HG02588 (cell line): ENCODE results near the gene LY6G6D.
A peak's percentile ranks its signal among the peaks of the same experiment; 100 is the strongest.

Experiments
- ATAC-seq: cut with Tn5 transposase; IDR thresholded peaks from one replicate; pipeline ENCODE4 v1.9.1; 2021; ENCODE audit warnings: mild to moderate bottlenecking, moderate library complexity; ENCODE audit not compliant: unreplicated experiment

LY6G6D gene, protein sequence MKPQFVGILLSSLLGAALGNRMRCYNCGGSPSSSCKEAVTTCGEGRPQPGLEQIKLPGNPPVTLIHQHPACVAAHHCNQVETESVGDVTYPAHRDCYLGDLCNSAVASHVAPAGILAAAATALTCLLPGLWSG

DNA sequence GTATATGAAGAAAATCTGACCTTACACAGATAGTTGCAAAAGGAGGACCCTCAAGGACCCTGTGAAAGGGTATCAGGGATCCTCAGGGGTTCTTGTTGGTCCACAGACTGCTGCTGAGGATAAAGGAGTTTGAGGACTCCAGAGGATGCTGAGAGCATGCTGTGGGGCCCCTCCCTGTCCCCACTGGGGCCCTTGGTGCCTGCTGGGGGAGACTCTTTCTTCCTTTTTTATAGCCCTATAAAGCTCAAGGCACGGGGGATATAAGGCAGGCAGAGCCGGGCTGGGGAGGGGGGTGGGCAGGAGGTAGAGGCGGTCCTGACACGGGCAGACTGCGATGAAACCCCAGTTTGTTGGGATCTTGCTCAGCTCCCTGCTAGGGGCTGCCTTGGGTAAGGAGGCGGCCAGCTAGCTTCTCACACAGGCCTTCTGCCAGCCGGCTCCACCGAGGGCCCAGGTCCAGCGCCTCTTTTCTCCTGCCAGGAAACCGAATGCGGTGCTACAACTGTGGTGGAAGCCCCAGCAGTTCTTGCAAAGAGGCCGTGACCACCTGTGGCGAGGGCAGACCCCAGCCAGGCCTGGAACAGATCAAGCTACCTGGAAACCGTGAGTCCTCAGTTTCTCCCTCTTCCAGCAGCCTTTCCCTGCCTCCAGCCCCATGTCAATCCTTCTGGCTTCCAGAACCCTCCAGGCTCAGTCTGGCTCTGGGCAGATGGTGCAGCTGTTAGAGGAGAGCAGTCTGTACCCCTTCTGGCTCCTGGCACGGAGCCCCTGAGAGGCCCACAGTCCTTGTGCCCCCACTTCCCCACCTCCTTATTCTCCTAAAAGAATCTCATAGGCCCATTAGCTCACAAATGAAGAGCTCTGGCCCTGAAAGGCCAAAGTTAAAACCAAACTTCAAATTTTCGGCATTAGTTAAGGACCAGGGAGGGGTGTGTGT is at the start of gene LY6G6D:
LY6G6D (plus strand) TSS at position 327 of the 937 bp plus-strand sequence; CDS start at position 335, 8 bp downstream.
- no peak for ATAC-seq

DNA sequence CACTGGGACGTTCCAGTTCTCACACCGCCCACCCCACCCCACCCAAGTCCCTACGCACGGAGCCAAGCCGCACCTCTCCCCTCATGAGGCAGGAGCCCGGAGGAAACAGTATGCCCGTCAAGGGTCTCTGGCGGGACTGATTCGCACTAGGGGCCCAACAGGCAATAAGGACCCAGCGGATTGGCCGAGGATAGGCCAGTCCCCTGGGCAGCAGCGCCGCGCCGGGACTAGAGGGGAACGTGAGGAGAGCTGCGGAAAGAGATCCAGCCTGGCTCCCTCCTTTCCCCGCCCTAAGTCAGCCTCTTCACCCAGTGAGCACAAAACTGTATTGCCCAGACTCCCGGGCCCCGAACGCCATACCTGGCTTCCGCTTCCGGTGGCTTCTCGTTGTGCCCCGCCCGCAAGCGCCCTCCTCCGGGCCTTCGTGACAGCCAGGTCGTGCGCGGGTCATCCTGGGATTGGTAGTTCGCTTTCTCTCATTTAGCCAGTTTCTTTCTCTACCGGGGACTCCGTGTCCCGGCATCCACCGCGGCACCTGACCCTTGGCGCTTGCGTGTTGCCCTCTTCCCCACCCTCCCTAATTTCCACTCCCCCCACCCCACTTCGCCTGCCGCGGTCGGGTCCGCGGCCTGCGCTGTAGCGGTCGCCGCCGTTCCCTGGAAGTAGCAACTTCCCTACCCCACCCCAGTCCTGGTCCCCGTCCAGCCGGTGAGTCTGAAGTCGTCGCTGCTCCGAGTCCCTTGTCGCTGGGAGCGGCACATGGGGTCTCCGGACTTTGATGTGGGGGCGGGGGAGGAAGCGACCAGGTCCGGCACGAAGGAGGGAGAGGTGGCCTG is 49.4 kb upstream of the LY6G6D start, which contains the start of gene CSNK2B:
CSNK2B (plus strand) TSS at position 580 of the 836 bp plus-strand sequence. CDS start 752 bp downstream, outside the sequence.
- ATAC-seq: peak; percentile 67

DNA sequence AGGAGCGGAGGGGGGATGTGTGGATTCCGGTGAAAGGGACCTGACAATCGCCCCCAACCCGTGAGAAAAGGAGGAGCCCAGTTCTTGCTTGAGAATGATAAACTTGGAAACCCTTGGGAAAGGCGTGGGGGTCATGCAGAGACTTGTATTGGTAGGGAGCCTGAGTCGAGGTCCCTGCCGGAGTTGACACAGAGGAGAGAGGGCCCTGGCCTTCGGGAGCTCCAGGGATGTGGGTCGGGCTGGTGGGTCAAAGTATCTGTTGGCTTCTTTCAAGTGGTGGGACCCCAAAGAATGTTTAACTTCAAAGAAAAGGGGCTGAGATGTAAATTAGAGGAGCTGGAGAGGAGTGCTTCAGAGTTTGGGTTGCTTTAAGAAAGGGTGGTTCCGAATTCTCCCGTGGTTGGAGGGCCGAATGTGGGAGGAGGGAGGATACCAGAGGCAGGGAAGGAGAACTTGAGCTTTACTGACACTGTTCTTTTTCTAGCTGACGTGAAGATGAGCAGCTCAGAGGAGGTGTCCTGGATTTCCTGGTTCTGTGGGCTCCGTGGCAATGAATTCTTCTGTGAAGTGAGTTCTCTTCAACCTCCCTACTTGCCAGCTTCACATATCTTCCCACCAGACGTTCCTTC is 48.7 kb upstream of the LY6G6D start:
- ATAC-seq: no peak

DNA sequence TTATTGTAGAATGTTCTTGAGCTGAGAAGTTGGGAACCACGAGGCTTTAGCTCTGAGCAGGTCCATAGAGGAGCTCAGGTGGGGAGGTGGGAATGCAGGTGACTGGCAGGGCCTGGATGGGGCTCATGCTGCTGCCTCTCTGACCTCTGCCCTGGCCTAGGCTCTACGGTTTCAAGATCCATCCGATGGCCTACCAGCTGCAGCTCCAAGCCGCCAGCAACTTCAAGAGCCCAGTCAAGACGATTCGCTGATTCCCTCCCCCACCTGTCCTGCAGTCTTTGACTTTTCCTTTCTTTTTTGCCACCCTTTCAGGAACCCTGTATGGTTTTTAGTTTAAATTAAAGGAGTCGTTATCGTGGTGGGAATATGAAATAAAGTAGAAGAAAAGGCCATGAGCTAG is 45.5 kb upstream of the LY6G6D start, which contains the start of gene LY6G5B:
LY6G5B (plus strand) TSS at position 301 of the 400 bp plus-strand sequence. CDS start 975 bp downstream, outside the sequence.
- ATAC-seq: no peak

DNA sequence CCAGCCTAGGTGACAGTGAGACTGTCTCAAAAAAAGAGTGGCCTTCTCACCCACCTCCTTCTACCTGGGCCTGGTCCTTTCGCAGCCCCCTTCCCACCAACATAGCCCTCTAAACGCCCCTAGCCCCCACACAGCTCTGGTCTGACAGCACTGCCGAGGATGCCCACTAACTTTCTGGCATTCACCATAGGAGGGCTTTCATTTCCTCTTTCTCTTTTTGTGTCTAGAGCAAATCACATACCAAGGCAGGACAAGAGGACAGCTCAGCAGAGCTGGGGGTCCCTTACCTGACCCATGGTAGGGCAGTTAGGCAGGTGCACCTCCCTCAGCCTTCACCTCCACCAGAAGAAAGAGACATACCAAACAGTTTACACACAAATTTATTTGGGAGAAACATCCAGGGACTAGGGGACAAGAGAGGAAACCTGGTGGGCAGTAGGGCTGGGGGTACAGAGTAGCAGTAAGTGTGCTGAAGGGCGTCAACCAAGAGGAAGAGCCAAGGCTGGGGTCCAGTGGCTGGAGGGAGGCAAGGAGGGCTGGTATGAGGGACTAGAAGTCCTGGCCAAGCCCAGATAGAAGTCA is 38.7 kb upstream of the LY6G6D start:
- ATAC-seq: no peak

DNA sequence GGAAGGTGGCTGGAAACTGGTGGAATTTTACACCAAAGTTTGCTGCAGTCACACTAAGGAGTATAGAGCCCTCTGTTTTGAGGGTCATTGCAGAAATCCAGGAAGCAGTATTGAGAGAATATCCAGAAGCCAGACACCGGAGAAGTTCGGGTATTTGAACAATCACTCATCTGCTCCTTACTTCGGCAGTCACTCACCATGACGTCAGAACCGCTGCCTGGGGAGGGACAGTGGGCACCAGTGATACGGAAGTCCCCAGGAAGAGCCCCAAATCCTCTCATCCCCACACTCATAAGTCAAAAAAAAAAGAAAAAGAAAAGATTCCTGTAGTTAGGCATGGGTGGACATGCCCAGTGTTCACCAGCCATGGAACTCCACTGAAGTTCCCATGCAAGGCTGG is 38.2 kb upstream of the LY6G6D start:
- ATAC-seq: no peak

DNA sequence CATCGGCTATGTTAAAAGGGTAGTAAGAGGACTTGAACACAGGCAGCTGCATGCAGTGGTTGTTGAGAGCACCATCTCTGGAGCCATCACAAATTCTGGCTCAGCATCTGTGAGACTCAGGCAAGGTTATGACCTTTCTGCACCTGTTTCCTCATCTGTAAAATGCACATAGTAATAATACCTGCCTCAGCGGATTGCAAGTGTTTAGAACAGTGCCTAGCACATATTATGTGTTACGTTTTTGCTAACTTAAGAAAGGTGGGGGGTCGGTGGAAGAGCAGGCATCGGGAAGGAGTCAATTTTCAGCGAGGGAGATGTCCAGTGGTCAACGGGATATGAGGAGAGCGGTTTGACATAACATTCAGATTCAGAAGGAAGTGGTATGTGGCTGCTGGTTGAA is 37.2 kb upstream of the LY6G6D start:
- ATAC-seq: no peak

DNA sequence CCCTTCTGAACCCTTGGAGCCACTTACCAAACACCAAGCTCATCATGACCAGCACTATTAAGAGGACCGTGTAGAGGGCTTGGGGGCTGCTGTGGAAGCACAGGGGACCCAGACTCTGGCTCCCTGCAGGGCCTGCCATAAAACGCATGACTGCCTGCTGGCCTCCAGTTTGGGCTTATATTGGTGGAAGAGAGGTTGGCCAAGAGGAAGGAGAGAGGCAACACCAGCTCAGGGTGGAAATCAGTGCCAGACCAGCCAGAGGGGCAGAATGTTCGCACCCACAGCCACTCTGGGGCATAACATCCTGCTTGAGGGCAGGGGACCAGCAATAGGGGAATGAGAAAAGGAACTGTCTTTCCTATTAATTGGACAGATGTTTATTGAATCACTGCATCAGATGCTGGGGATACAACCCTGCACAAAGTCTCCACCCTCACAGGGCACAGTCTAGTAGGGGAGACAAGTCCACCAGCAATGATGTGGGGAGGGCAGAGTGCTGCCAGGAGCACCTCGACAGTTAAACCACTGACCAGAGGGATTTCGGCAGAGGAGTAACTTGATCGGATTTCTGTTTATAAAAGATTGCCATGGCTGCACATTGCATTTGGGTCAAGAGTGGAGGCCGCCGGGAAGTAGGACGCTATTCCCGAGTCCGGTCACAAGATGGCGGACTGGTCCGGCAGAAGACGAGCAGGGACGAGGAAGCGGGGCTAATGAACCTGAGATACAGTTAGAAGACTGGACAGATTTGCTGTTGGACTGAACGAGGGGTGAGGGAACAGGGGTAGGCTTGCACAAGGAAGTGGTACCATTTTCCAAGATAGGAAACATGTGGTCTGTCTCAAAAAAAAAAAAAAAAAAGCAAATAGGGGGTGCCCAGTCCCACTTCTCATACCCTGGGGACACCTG is 34.7 kb upstream of the LY6G6D start, which contains the start of gene LY6G5C:
LY6G5C (minus strand) TSS at position 842 of the 909 bp plus-strand sequence; CDS start at position 148, 694 bp downstream.
- no peak for ATAC-seq

DNA sequence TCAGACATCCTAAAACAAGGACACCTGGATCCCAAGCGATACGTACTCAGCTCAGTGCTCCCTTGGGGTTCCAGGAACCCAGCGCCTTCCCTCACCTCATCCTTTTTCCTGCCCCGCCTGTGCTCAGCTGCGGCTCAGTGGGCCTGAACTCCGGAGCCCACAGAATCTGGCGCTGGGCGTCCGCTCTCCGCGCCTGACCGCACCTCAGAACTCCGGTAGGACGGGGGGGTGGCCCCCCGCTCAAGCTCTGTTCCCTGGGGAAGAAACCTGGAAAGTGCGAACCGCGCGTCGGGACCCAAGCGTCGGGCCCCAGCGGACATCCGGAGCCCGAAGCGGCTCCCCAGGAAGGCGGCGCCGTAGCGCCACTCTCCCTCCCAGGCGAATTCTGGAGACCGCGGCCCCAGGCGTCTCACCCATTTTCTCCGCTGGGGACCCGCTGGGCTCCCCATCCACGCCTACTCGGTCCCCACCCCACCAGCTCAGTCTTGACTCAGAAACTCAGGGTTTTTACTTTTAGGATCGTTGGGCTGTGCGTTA is 33.9 kb upstream of the LY6G6D start:
- ATAC-seq: no peak

DNA sequence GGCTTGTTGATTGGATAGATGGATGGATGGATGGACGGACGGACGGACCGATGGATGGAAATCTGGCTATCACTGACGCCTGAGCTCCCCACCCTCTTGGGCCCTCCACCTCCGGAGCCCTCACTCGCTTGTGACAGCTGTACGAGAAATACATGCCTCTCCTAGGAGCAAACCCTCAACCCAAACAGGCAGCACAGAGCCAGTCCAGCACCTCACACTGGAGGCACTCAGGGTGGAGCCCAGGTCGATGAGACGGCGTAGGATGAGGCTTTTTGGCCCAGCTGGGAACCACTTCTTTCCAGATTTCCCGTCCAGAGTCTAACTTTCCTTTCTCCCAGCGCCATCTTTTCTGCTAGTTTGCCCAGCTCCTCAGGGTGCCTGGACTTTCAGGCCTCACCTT is 31.6 kb upstream of the LY6G6D start:
- no peak for ATAC-seq

DNA sequence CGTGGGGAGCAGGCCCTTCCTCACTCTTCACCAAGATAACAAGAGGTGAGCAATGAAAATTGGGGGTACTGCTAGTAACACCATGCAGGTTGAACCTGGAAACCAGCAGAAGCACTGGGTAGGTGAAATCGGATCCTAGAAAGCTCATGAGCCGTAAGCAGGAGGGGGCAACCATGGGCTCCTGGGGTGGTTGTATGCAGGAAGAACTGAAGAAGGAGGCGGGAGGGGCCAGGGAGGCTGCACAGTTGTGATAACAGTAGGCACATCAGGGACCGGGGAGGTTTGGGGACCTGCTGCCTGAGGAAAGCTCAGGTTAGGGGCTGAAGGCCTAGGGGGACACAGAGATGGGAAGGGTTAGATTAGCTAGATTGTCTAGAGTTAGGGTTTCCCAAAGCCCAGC is 28.7 kb upstream of the LY6G6D start:
- no peak for ATAC-seq

DNA sequence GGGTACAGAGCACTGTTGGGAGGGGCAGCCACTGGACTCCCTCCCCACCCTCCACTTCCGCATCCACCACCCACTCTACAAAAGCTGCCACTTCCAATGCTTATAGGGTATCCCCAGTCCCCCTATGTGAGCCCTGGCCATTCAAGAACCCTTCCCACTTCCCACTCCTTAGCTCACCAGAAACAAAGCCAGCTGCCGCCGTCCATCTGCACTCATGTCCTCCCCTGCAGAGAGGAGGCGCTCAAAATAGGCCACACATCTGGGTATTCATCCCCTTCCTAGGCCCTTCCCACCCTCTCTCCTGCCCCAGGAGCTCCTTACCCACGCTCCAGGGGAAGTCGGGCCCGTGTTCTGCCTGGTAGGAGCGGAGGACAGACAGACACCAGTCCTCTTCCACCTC is 27.8 kb upstream of the LY6G6D start:
- ATAC-seq: no peak

DNA sequence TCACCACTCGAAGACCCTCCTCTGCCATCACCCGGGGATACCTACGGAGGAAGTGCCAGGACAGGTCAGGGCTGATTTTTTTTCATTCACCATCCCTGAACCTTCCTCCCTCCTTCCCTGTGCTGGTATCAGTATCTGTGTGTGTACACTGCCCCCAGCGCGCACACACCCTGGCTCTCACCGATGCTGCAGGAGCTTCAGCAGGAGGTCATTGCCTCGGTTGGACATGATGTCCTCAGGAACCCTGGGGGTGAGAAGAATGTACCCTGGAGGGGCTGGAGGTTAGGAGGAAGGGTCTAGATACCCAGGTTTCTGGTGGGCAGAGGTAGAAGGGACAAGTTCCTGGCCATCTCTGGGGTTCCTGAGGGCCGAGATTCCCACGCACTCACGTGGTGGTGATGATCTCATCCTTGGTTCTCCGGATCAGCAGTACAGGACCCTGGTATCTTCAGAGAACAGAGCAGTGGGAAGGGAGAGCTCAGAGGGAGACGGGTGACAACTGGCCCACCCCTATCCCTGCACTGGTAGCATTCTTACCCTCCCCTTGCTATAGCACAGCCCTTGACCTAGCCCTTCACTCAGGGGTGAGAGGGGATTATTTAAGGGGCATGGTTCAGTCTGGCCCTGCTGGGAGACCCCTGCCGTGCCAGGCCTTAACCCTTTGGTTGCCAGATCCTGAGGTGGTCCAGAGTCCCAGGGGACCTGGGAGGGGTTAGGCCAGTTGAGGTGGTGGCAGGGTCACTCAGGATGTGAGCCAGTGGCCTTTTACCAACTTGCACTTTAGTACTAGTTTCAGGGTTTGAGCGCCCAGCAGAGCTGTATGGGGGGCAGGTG is 27.1 kb upstream of the LY6G6D start:
- no peak for ATAC-seq

DNA sequence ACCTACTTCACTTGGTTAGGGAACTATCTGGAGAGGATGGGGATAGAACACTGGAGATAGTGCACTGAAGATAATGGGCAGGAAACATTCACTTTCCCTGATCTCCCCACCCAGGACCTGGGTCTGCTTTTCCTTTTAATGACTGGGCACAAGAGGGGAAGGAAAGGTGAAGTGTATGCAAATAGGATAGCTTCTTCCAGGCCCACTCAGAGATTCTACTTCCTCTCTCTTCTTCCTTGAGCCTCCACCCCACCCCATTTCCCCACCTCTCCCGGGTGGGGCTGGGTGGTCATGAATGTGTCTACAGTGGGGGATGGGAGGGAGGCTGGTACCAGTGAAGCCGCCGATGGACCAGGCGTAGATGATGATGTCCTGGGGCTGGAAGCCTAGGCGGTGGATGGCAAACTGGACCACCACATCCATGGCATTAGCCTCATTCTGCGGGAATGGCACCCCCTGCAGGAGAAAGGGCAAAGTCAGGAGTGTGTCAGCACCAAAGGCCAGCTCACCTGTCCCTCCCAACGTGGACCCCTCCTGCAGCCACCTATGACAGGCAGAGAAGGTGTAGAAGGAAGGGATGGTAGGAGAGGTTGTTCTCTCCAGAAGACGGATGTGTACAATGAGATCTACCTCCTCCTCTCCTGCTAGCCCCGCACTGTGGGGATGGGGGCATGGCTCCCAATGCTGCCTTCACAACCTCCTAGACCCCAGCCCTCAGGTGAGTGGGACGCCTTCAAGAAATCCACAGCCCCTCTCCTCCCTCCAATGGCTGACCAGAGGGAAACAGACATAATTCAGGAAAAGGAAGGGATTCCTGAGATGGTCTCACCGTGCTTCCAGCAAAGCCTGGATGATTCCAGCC is 25.7 kb upstream of the LY6G6D start:
- ATAC-seq: no peak

DNA sequence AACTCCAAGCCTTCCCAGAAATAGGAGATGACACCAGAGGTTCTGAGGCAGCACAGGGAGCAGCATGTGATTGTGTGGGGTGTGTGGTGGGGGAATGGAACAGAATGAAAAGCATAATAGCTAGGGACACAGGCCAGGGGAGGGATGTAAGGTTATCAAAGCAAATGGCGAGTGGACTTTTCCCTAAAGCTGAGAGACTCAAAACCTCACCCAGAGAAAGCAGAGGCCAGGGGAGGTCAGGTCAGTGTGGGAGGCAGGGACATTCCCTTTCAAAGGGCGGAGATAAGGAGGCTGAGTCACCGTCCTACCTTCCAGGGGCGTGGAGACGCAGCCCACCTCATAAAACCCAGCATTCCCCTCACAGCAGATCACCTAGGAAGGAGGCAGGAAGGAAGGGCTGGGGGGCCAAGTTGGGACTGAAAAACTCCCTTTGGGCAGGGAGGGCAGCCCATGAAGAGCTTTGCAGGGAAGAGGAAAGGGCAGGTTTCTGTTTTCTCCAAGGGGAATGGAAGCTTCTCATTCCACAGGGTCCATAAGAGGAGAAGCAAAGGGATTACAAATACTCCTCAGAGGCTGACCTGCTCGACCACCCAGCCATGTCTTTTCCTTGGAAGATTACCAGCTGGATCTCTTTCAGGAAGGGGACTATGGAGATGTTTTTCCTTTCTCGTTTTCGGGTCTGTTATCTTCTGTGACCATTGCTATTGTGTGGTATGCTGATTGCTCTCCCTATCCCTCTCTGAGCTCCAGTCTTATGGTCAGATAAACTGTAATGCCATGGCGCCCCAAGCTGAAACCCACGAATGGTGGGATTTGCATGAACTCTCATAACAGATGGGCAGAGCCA is 24.7 kb upstream of the LY6G6D start:
- ATAC-seq: no peak

DNA sequence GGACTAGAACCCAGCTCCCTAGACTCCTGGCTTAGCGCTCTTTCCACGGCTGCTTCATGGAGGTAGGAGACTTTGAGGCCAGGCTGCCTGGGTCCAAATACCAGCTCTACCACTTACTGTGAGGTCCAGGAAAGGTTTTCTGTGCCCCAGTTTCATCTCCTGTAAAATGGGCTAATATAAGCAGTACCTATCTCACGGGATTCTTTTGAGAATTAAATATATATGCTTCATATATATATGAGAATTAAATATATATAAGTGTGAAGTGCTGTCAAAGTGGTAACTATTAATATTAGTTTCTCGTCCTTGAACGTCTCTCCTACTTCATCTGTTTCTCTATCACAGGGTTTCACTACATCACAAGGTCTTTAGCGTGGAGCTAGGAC is 24.1 kb upstream of the LY6G6D start:
- no peak for ATAC-seq
